ENCODE data around the gene TMEM270.
A peak's percentile ranks its signal among the peaks of the same experiment; 100 is the strongest.
"Not testable (repeated sequence)": the region's sequence is repeated elsewhere in the genome, so short reads cannot be mapped to it uniquely, and the experiment has no call there.

Gene TMEM270

GRCh38 chr7:73860859-73861258, at the start of gene TMEM270:
Gene TMEM270, plus strand, starts transcription at chr7:73861159. Its CDS starts 36 bp downstream, at chr7:73861195.
- no peak for DNase-seq

GRCh38 chr7:73811760-73812168, 49.2 kb upstream of the TMEM270 start:
- peak; percentile 19 for DNase-seq

- DNase-seq = no peak
Observed at GRCh38 chr7:73812996-73813395, 48.0 kb upstream of the TMEM270 start.

- no peak for DNase-seq
Observed at GRCh38 chr7:73815436-73815835, 45.5 kb upstream of the TMEM270 start.

- no peak for DNase-seq
Observed at GRCh38 chr7:73817121-73817520, 43.8 kb upstream of the TMEM270 start.

- no peak for DNase-seq
Observed at GRCh38 chr7:73820013-73820412, 40.9 kb upstream of the TMEM270 start.

- DNase-seq = not testable (repeated sequence)
Observed at GRCh38 chr7:73821597-73822285, 39.2 kb upstream of the TMEM270 start.

- DNase-seq = peak; percentile 54
Observed at GRCh38 chr7:73822319-73823173, 38.4 kb upstream of the TMEM270 start.

- no peak for DNase-seq
Observed at GRCh38 chr7:73823257-73823656, 37.7 kb upstream of the TMEM270 start.

GRCh38 chr7:73823873-73824592, 36.9 kb upstream of the TMEM270 start:
- DNase-seq = no peak

- DNase-seq = no peak
Observed at GRCh38 chr7:73824986-73825385, 36.0 kb upstream of the TMEM270 start.

- peak; percentile 94 for DNase-seq
Observed at GRCh38 chr7:73827567-73828106, 33.3 kb upstream of the TMEM270 start.

- DNase-seq = peak; percentile 92
Observed at GRCh38 chr7:73828107-73828803, 32.7 kb upstream of the TMEM270 start.

GRCh38 chr7:73828972-73829371, 32.0 kb upstream of the TMEM270 start:
- no peak for DNase-seq

- DNase-seq = no peak
Observed at GRCh38 chr7:73829505-73829904, 31.5 kb upstream of the TMEM270 start.

GRCh38 chr7:73829921-73830680, 30.9 kb upstream of the TMEM270 start:
- no peak for DNase-seq

GRCh38 chr7:73830681-73831583, 30.0 kb upstream of the TMEM270 start, which contains the start of gene CLDN4:
Gene CLDN4, plus strand, starts transcription at chr7:73830996. Its CDS starts 206 bp downstream, at chr7:73831202.
- peak; percentile 71 for DNase-seq

- DNase-seq = no peak
Observed at GRCh38 chr7:73831584-73831833, 29.4 kb upstream of the TMEM270 start.

GRCh38 chr7:73831834-73832651, 28.9 kb upstream of the TMEM270 start:
- DNase-seq = peak; percentile 49

- no peak for DNase-seq
Observed at GRCh38 chr7:73832806-73833205, 28.2 kb upstream of the TMEM270 start.

Measured in NCI-H187 treated with DMSO at 0.1 percent for 48 hours (cell line).